ENCODE results near the gene SACS. TPM values are rescaled to one million over a fixed set of nuclear protein-coding genes. Genes with fewer than 3 reads are reported as not detected.

SACS gene, protein sequence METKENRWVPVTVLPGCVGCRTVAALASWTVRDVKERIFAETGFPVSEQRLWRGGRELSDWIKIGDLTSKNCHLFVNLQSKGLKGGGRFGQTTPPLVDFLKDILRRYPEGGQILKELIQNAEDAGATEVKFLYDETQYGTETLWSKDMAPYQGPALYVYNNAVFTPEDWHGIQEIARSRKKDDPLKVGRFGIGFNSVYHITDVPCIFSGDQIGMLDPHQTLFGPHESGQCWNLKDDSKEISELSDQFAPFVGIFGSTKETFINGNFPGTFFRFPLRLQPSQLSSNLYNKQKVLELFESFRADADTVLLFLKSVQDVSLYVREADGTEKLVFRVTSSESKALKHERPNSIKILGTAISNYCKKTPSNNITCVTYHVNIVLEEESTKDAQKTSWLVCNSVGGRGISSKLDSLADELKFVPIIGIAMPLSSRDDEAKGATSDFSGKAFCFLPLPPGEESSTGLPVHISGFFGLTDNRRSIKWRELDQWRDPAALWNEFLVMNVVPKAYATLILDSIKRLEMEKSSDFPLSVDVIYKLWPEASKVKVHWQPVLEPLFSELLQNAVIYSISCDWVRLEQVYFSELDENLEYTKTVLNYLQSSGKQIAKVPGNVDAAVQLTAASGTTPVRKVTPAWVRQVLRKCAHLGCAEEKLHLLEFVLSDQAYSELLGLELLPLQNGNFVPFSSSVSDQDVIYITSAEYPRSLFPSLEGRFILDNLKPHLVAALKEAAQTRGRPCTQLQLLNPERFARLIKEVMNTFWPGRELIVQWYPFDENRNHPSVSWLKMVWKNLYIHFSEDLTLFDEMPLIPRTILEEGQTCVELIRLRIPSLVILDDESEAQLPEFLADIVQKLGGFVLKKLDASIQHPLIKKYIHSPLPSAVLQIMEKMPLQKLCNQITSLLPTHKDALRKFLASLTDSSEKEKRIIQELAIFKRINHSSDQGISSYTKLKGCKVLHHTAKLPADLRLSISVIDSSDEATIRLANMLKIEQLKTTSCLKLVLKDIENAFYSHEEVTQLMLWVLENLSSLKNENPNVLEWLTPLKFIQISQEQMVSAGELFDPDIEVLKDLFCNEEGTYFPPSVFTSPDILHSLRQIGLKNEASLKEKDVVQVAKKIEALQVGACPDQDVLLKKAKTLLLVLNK (N-terminal part only)
- total RNA-seq: 1 to 10 TPM; 4.4 to 7.6 (median 5.5) TPM

DNA sequence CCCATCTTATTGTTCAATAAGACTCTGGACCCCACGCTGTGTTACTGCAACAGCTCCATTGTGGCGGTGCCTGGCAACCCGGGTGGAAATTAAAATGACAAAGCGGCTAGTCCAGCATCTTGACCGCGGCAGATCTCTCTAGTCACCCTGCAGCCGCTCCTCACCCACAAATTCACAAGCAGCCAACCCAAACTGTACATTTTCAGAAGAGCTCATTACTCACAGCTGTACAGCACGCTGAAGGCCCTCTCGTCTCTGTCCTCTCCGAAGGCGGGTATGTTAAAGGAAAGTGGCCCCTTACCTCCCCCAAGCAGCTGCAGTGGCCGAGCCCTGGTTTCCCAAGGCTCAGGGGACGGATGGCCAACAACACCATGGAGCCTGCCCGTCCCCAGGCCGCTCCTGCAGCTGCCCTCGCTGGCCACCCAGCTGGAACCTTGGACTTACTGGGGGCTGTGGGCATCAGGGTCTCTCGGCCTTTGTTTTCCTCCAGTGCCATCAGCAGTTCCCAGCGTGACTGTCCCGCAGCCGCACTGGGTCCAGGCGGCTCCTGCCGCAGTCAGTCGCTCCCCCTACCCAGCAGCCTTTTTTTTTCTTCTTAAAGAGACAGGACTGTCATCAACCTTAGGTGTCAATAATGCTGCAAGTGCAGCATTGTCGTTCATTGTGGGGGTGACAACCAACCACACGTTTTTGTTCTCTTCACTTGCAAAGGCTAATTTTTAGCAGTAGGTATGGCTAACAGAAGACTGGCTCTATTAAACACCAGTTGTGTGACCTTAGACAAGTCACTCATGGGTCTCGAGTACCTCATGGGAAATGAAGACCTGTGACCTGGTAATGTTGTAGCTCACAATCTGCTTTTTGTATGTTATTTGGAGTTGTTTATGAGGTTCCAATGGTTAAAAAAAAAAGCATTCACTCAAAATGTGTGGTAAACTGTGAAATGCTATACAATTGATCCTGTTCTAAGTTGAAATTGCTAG lies at the start of gene SACS:
Gene SACS (minus strand): TSS at position 532 of the 983 bp plus-strand sequence. CDS start 22,463 bp downstream, outside the sequence.
- Histone ChIP-seq H3K27me3 (peaks cover 21% of the 10 kb centered on the region), H3K36me3 (no peaks in the 10 kb centered on the region), H3K4me1 (peaks cover 0 to 5% (median 0%) of the 10 kb centered on the region in 4 donors), H3K4me3 (peak within 1 kb of the TSS in 3 of 4 donors; percentile 32 to 40 (median 35)), H3K9me3 (no peaks in the 10 kb centered on the region), H3K27ac (peak within 1 kb of the TSS in 3 of 4 donors; percentile 27 to 44 (median 32))
- TF ChIP-seq POLR2AphosphoS5 (IDR thresholded peaks at IDR 0.05): no peak
- no peak for TF ChIP-seq POLR2A (IDR thresholded peaks at IDR 0.05)
- TF ChIP-seq EP300 (IDR thresholded peaks at IDR 0.05; ENCODE audit: low read depth): no peak
- TF ChIP-seq, protein P1, sequence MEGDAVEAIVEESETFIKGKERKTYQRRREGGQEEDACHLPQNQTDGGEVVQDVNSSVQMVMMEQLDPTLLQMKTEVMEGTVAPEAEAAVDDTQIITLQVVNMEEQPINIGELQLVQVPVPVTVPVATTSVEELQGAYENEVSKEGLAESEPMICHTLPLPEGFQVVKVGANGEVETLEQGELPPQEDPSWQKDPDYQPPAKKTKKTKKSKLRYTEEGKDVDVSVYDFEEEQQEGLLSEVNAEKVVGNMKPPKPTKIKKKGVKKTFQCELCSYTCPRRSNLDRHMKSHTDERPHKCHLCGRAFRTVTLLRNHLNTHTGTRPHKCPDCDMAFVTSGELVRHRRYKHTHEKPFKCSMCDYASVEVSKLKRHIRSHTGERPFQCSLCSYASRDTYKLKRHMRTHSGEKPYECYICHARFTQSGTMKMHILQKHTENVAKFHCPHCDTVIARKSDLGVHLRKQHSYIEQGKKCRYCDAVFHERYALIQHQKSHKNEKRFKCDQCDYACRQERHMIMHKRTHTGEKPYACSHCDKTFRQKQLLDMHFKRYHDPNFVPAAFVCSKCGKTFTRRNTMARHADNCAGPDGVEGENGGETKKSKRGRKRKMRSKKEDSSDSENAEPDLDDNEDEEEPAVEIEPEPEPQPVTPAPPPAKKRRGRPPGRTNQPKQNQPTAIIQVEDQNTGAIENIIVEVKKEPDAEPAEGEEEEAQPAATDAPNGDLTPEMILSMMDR (IDR thresholded peaks at IDR 0.05): no peak
- intact Hi-C loops (cut with DNase I; ENCODE audit: low total_unique reads) (loop anchor here (10.0 kb wide), 1 partner anchor 59 kb away; no protein-coding TSS in a partner anchor), in situ Hi-C loops (cut with MboI; ENCODE audit: low pct_ligation_motif_present in 1 of 4, low pct_unique_long_range_greater_than_20kb in 1 of 4, low sequenced_read_pairs in 3 of 4) (no loop called here)
- WGBS, 2 donors (ENCODE audit: low coverage in 1 of 2): 9 to 13% methylated on average over 9 to 25 of the region's 26 CpGs
- DNase-seq: no peak

DNA sequence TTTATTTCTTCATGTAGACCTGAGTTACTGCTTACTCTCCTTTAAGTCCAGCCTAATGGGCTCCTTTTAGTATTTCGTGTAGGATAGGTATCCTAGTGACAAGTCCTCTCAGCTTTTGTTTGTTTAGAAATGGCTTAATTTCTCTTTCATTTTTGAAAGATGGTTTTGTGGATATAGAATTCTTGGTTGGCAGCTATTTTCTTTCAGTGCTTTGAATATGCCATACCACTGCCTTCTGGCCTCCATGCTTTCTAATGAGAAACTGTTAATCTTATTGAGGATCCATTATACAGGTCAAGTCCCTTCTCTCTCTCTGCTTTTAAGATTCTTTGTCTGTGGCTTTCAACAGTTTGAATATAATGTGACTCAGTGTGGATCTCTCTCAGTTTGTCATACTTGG lies 46.8 kb upstream of the SACS start:
- in situ Hi-C loops (cut with MboI; ENCODE audit: low pct_ligation_motif_present in 1 of 4, low pct_unique_long_range_greater_than_20kb in 1 of 4, low sequenced_read_pairs in 3 of 4): no loop called here

DNA sequence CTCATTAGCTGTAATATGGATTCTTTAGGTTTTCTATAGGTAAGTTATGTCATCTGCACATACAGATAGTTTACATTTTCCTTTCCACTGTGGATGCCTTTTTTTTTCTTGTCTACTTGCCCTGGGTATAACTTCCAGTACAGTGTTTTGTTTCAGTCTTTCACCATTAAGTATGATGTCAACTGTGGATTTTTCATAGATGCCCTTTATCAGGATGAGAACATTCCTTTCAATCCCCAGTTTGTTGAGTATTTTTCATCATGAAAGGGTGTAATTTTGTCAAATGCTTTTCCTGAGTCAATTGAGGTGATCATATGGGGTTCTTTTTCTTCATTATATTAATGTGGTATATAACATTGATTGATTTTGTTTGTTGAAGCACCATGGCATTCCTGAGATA lies 43.6 kb upstream of the SACS start:
- H3K36me3 ChIP-seq: no peaks in the 10 kb centered on the region
- intact Hi-C loops (cut with DNase I; ENCODE audit: low total_unique reads) (no loop called here), in situ Hi-C loops (cut with MboI; ENCODE audit: low pct_ligation_motif_present in 1 of 4, low pct_unique_long_range_greater_than_20kb in 1 of 4, low sequenced_read_pairs in 3 of 4) (no loop called here)
- no peak for DNase-seq
- H3K27me3 ChIP-seq: no peaks in the 10 kb centered on the region
- peaks cover 15 to 17% of the 10 kb centered on the region in 2 donors for H3K9me3 ChIP-seq
- H3K27ac ChIP-seq: no peak overlapping the region
- TF ChIP-seq, protein P1 (IDR thresholded peaks at IDR 0.05): no peak
- TF ChIP-seq POLR2AphosphoS5 (IDR thresholded peaks at IDR 0.05): no peak
- no peak for TF ChIP-seq EP300 (IDR thresholded peaks at IDR 0.05; ENCODE audit: low read depth)
- no peak for TF ChIP-seq POLR2A (IDR thresholded peaks at IDR 0.05)
- no peaks in the 10 kb centered on the region for H3K4me1 ChIP-seq
- H3K4me3 ChIP-seq: no peak overlapping the region

More for the DNA sequence above, 46.8 kb upstream of the SACS start:
- H3K27me3 ChIP-seq: no peaks in the 10 kb centered on the region
- H3K4me3 ChIP-seq: no peak overlapping the region
- no peak overlapping the region for H3K27ac ChIP-seq
- intact Hi-C loops (cut with DNase I; ENCODE audit: low total_unique reads): no loop called here
- TF ChIP-seq EP300 (IDR thresholded peaks at IDR 0.05; ENCODE audit: low read depth) (no peak), POLR2AphosphoS5 (IDR thresholded peaks at IDR 0.05) (no peak), POLR2A (IDR thresholded peaks at IDR 0.05) (no peak)
- TF ChIP-seq, protein P1 (IDR thresholded peaks at IDR 0.05): no peak
- 76 to 80% methylated on average over 1 of the region's 1 CpG for WGBS, 2 donors (ENCODE audit: low coverage in 1 of 2)
- no peaks in the 10 kb centered on the region for H3K4me1 ChIP-seq
- peaks cover 15 to 17% of the 10 kb centered on the region in 2 donors for H3K9me3 ChIP-seq
- DNase-seq: no peak
- H3K36me3 ChIP-seq: no peaks in the 10 kb centered on the region
